ENCODE measurements around the gene NBAS. TPM values are rescaled to one million over a fixed set of nuclear protein-coding genes. Genes with fewer than 3 reads are reported as not detected.

The NBAS gene
- total and polyA plus RNA-seq, 2 experiments from 2014 or later = 21.2 to 51.8 TPM

GRCh38 chr2:15134957-15135356, 426.2 kb downstream of the NBAS start:
- H3K9me3 ChIP-seq (ENCODE audit: low read depth) = no peaks in the 10 kb centered on the region
- no peaks in the 10 kb centered on the region for H3K79me2 ChIP-seq (ENCODE audit: insufficient read depth)
- no peak overlapping the region for H3K4me2 ChIP-seq (ENCODE audit: unreplicated experiment)
- no peaks in the 10 kb centered on the region for H3F3A ChIP-seq (ENCODE audit: insufficient read depth)
- no peaks in the 10 kb centered on the region for H4K20me1 ChIP-seq (ENCODE audit: insufficient read depth)
- no peaks in the 10 kb centered on the region for H3K4me1 ChIP-seq (ENCODE audit: insufficient read depth)
- WGBS, 2 experiments (ENCODE audit: low coverage in 1 of 2, low lambda C conversion rate in 2 of 2, missing lambda C conversion rate in 2 of 2) = 70 to 74% methylated on average over 3 of the region's 3 CpGs
- H3K4me3 ChIP-seq = no peak overlapping the region
- no peaks in the 10 kb centered on the region for H3K36me3 ChIP-seq (ENCODE audit: low read depth)
- H3K27me3 ChIP-seq (replicated peaks; ENCODE audit: insufficient read depth) = no peaks in the 10 kb centered on the region
- no peak for DNase-seq
- no peak overlapping the region for H2AFZ ChIP-seq
- no peak overlapping the region for H3K27ac ChIP-seq
- in situ Hi-C loops (cut with MboI) = no loop called here
- no peak overlapping the region for H3K9ac ChIP-seq
- no peak for TF ChIP-seq EZH2phosphoT487 (IDR thresholded peaks at IDR 0.05; ENCODE audit: insufficient read depth, low read depth)
- TF ChIP-seq EZH2 (IDR thresholded peaks at IDR 0.05; ENCODE audit: insufficient read depth, poor library complexity, severe bottlenecking) = no peak
- no peaks in the 10 kb centered on the region for H3K9me2 ChIP-seq (ENCODE audit: insufficient read depth)

GRCh38 chr2:15133461-15133860, 427.7 kb downstream of the NBAS start:
- Histone ChIP-seq H3K4me3 (no peak overlapping the region), H2AFZ (no peak overlapping the region), H3F3A (ENCODE audit: insufficient read depth) (no peaks in the 10 kb centered on the region), H3K4me2 (ENCODE audit: unreplicated experiment) (no peak overlapping the region), H3K27me3 (replicated peaks; ENCODE audit: insufficient read depth) (no peaks in the 10 kb centered on the region), H3K4me1 (ENCODE audit: insufficient read depth) (no peaks in the 10 kb centered on the region), H3K27ac (no peak overlapping the region), H3K9ac (no peak overlapping the region), H3K36me3 (ENCODE audit: low read depth) (no peaks in the 10 kb centered on the region), H3K9me3 (ENCODE audit: low read depth) (no peaks in the 10 kb centered on the region), H3K79me2 (ENCODE audit: insufficient read depth) (no peaks in the 10 kb centered on the region), H4K20me1 (ENCODE audit: insufficient read depth) (no peaks in the 10 kb centered on the region), H3K9me2 (ENCODE audit: insufficient read depth) (no peaks in the 10 kb centered on the region)
- no peak for TF ChIP-seq EZH2phosphoT487 (IDR thresholded peaks at IDR 0.05; ENCODE audit: insufficient read depth, low read depth)
- TF ChIP-seq EZH2 (IDR thresholded peaks at IDR 0.05; ENCODE audit: insufficient read depth, poor library complexity, severe bottlenecking) = no peak
- in situ Hi-C loops (cut with MboI) = no loop called here
- no peak for DNase-seq

GRCh38 chr2:15128846-15129245, 432.3 kb downstream of the NBAS start:
- no peaks in the 10 kb centered on the region for H3K36me3 ChIP-seq (ENCODE audit: low read depth)
- H3K9me3 ChIP-seq (ENCODE audit: low read depth) = no peaks in the 10 kb centered on the region
- no peak overlapping the region for H3K27ac ChIP-seq
- no peak overlapping the region for H3K4me3 ChIP-seq
- WGBS, 2 experiments (ENCODE audit: low coverage in 1 of 2, low lambda C conversion rate in 2 of 2, missing lambda C conversion rate in 2 of 2) = 22 to 25% methylated on average over 10 of the region's 10 CpGs
- H3K27me3 ChIP-seq (replicated peaks; ENCODE audit: insufficient read depth) = no peaks in the 10 kb centered on the region
- no peaks in the 10 kb centered on the region for H3K4me1 ChIP-seq (ENCODE audit: insufficient read depth)
- DNase-seq = no peak
- TF ChIP-seq EZH2 (IDR thresholded peaks at IDR 0.05; ENCODE audit: insufficient read depth, poor library complexity, severe bottlenecking) (no peak), EZH2phosphoT487 (IDR thresholded peaks at IDR 0.05; ENCODE audit: insufficient read depth, low read depth) (no peak)
- H4K20me1 ChIP-seq (ENCODE audit: insufficient read depth) = no peaks in the 10 kb centered on the region
- H3F3A ChIP-seq (ENCODE audit: insufficient read depth) = no peaks in the 10 kb centered on the region
- H3K9ac ChIP-seq = no peak overlapping the region
- no peaks in the 10 kb centered on the region for H3K9me2 ChIP-seq (ENCODE audit: insufficient read depth)
- in situ Hi-C loops (cut with MboI) = no loop called here
- H2AFZ ChIP-seq = no peak overlapping the region
- H3K79me2 ChIP-seq (ENCODE audit: insufficient read depth) = no peaks in the 10 kb centered on the region
- no peak overlapping the region for H3K4me2 ChIP-seq (ENCODE audit: unreplicated experiment)

GRCh38 chr2:15127876-15128275, 433.3 kb downstream of the NBAS start:
- H3K27ac ChIP-seq = no peak overlapping the region
- H3K27me3 ChIP-seq (replicated peaks; ENCODE audit: insufficient read depth) = no peaks in the 10 kb centered on the region
- no peaks in the 10 kb centered on the region for H3K9me3 ChIP-seq (ENCODE audit: low read depth)
- no peak for TF ChIP-seq EZH2phosphoT487 (IDR thresholded peaks at IDR 0.05; ENCODE audit: insufficient read depth, low read depth)
- no peak for DNase-seq
- H3K4me2 ChIP-seq (ENCODE audit: unreplicated experiment) = no peak overlapping the region
- H3K79me2 ChIP-seq (ENCODE audit: insufficient read depth) = no peaks in the 10 kb centered on the region
- H2AFZ ChIP-seq = no peak overlapping the region
- no peak overlapping the region for H3K4me3 ChIP-seq
- no peak overlapping the region for H3K9ac ChIP-seq
- in situ Hi-C loops (cut with MboI) = no loop called here
- no peaks in the 10 kb centered on the region for H3K9me2 ChIP-seq (ENCODE audit: insufficient read depth)
- H3K36me3 ChIP-seq (ENCODE audit: low read depth) = no peaks in the 10 kb centered on the region
- no peaks in the 10 kb centered on the region for H4K20me1 ChIP-seq (ENCODE audit: insufficient read depth)
- WGBS, 2 experiments (ENCODE audit: low coverage in 1 of 2, low lambda C conversion rate in 2 of 2, missing lambda C conversion rate in 2 of 2) = 67 to 72% methylated on average over 3 of the region's 3 CpGs
- no peaks in the 10 kb centered on the region for H3K4me1 ChIP-seq (ENCODE audit: insufficient read depth)
- no peaks in the 10 kb centered on the region for H3F3A ChIP-seq (ENCODE audit: insufficient read depth)

GRCh38 chr2:15127301-15127700, 433.8 kb downstream of the NBAS start:
- Histone ChIP-seq H3K4me1 (ENCODE audit: insufficient read depth) (no peaks in the 10 kb centered on the region), H3K27me3 (replicated peaks; ENCODE audit: insufficient read depth) (no peaks in the 10 kb centered on the region), H3K36me3 (ENCODE audit: low read depth) (no peaks in the 10 kb centered on the region), H3K9me3 (ENCODE audit: low read depth) (no peaks in the 10 kb centered on the region), H3K9me2 (ENCODE audit: insufficient read depth) (no peaks in the 10 kb centered on the region), H3K9ac (no peak overlapping the region), H3K4me3 (no peak overlapping the region), H3F3A (ENCODE audit: insufficient read depth) (no peaks in the 10 kb centered on the region), H3K4me2 (ENCODE audit: unreplicated experiment) (no peak overlapping the region), H2AFZ (no peak overlapping the region), H4K20me1 (ENCODE audit: insufficient read depth) (no peaks in the 10 kb centered on the region), H3K27ac (no peak overlapping the region), H3K79me2 (ENCODE audit: insufficient read depth) (no peaks in the 10 kb centered on the region)
- TF ChIP-seq EZH2phosphoT487 (IDR thresholded peaks at IDR 0.05; ENCODE audit: insufficient read depth, low read depth) (no peak), EZH2 (IDR thresholded peaks at IDR 0.05; ENCODE audit: insufficient read depth, poor library complexity, severe bottlenecking) (no peak)
- DNase-seq = no peak
- WGBS, 2 experiments (ENCODE audit: low coverage in 1 of 2, low lambda C conversion rate in 2 of 2, missing lambda C conversion rate in 2 of 2) = 17 to 27% methylated on average over 4 of the region's 4 CpGs
- in situ Hi-C loops (cut with MboI) = no loop called here

Data from GM23248 (cell line).